GM12878 (cell line): Measurements from ENCODE around the gene HHIPL1. TPM values are rescaled to one million over a fixed set of nuclear protein-coding genes. Genes with fewer than 3 reads are reported as not detected.
A peak's percentile ranks its signal among the peaks of the same experiment; 100 is the strongest.

Experiments
- ATF7 ChIP-seq: fragments of 450-650 bp; IDR thresholded peaks from 2 replicates; pipeline ENCODE4 v1.6.1; 2016; ENCODE audit warnings: low read depth, mild to moderate bottlenecking
- BRCA1 ChIP-seq: IDR thresholded peaks from 2 replicates; pipeline ENCODE4 v1.6.1; 2011; ENCODE audit warnings: low read depth, low read length, improper control_type of control experiment
- CHD1 ChIP-seq: IDR thresholded peaks from 2 replicates; pipeline ENCODE4 v1.6.1; 2012; ENCODE audit warnings: low read depth, low read length, improper control_type of control experiment
- DPF2 ChIP-seq: fragments of 450-650 bp; IDR thresholded peaks from 2 replicates; pipeline ENCODE4 v1.6.1; 2017; ENCODE audit warnings: mild to moderate bottlenecking
- ETV6 ChIP-seq, 2 experiments: fragments of 450-650 bp in 1 of 2; IDR thresholded peaks in 1 of 2; conservative IDR thresholded peaks in 1 of 2; 2 replicates each; pipeline ENCODE4 v1.6.1; 2014; ENCODE audit warnings: antibody characterized with exemption in 1 of 2, borderline replicate concordance in 1 of 2, low read depth in 1 of 2, mild to moderate bottlenecking in 1 of 2, moderate library complexity in 1 of 2
- EZH2 ChIP-seq: IDR thresholded peaks from 2 replicates; pipeline ENCODE4 v1.6.1; 2012; ENCODE audit warnings: low read depth, mild to moderate bottlenecking, control low read depth, inconsistent platforms, low read length, borderline replicate concordance; ENCODE audit not compliant: control insufficient read depth
- KDM1A ChIP-seq: fragments of 200-600 bp; sonication (generic); IDR thresholded peaks from 2 replicates; pipeline ENCODE4 v1.6.1; 2016; ENCODE audit warnings: borderline replicate concordance
- MYC ChIP-seq: IDR thresholded peaks from 2 replicates; pipeline ENCODE4 v1.6.1; 2011; ENCODE audit warnings: mild to moderate bottlenecking, low read length, moderate library complexity, inconsistent platforms; ENCODE audit not compliant: insufficient read depth, insufficient replicate concordance, insufficient read length, severe bottlenecking
- NR2F1 ChIP-seq: fragments of 450-650 bp; conservative IDR thresholded peaks from 2 replicates; pipeline ENCODE4 v1.6.1; 2017; ENCODE audit warnings: mild to moderate bottlenecking
- RAD21 ChIP-seq: IDR thresholded peaks from 2 replicates; pipeline ENCODE4 v1.6.1; 2011; ENCODE audit warnings: mild to moderate bottlenecking, low read depth, low read length, moderate library complexity; ENCODE audit not compliant: insufficient read depth
- RCOR1 ChIP-seq: conservative IDR thresholded peaks from 2 replicates; pipeline ENCODE4 v1.6.1; 2012; ENCODE audit warnings: low read depth, low read length, improper control_type of control experiment
- SPI1 ChIP-seq: IDR thresholded peaks from 2 replicates; pipeline ENCODE4 v1.6.1; 2011; ENCODE audit warnings: low read depth, mild to moderate bottlenecking, low read length, moderate library complexity, borderline replicate concordance; ENCODE audit not compliant: insufficient read depth
- SRF ChIP-seq, 2 experiments: IDR thresholded peaks; 2 replicates each; pipeline ENCODE4 v1.6.1; 2011; ENCODE audit warnings: low read depth in 2 of 2, low read length in 2 of 2, mild to moderate bottlenecking in 1 of 2, moderate library complexity in 1 of 2
- TARDBP ChIP-seq: IDR thresholded peaks from 2 replicates; pipeline ENCODE4 v1.6.1; 2016; ENCODE audit warnings: borderline replicate concordance
- TBL1XR1 ChIP-seq: IDR thresholded peaks from 2 replicates; pipeline ENCODE4 v1.6.1; 2012; ENCODE audit warnings: low read depth, low read length, improper control_type of control experiment
- TCF3 ChIP-seq: IDR thresholded peaks from 2 replicates; pipeline ENCODE4 v1.6.1; 2012; ENCODE audit warnings: low read depth, mild to moderate bottlenecking, low read length, borderline replicate concordance; ENCODE audit not compliant: insufficient read depth
- polyA plus RNA-seq, 11 experiments: library from polyadenylated mRNA; depleted of rRNA in 4 of 11; unstranded in 6 of 11; stranded (reverse) in 5 of 11; fragments of >200 nt; fragmentation: Nextera tagmentation in 4 of 11; fragmentation: Illumina TruSeq in 1 of 11; extraction: Ambion mirVana in 4 of 11; extraction: Trizol in 1 of 11; gene quantifications; 1 replicate in 1 of 11; 2 replicates in 10 of 11; pipeline versions ENCODE4 v1.2.1 to v1.2.3, GENCODE V29; 2011 to 2016; ENCODE audit warnings: inconsistent platforms in 2 of 11, missing spikeins in 2 of 11, low read depth in 1 of 11
- total RNA-seq, 4 experiments: library from RNA; depleted of rRNA in 3 of 4; stranded (reverse); fragments of >200 nt in 3 of 4; fragmentation: Illumina TruSeq in 1 of 4; extraction: Trizol in 1 of 4; gene quantifications; 2 replicates each; pipeline versions ENCODE4 v1.2.1 to v1.2.3, GENCODE V29; 2013 to 2021
- TF ChIP-seq, protein P1 (sequence below): fragments of 450-650 bp; formaldehyde crosslinking; IDR thresholded peaks from 2 replicates; pipeline ENCODE4 v1.4.0; 2020; ENCODE audit warnings: mild to moderate bottlenecking, moderate library complexity
- TF ChIP-seq, protein P2 (sequence below): fragments of 450-650 bp; IDR thresholded peaks from 2 replicates; pipeline ENCODE4 v1.6.1; 2018; ENCODE audit warnings: borderline replicate concordance, mild to moderate bottlenecking; ENCODE audit not compliant: partially characterized antibody
- TF ChIP-seq, protein P3 (sequence below): fragments of 450-650 bp; IDR thresholded peaks from 2 replicates; pipeline ENCODE4 v1.6.1; 2017; ENCODE audit warnings: antibody characterized with exemption, mild to moderate bottlenecking, moderate library complexity
- TF ChIP-seq, protein P4 (sequence below): IDR thresholded peaks from 2 replicates; pipeline ENCODE4 v1.6.1; 2011; ENCODE audit warnings: borderline replicate concordance, low read depth, mild to moderate bottlenecking, moderate library complexity, mixed read lengths, low read length; ENCODE audit not compliant: insufficient read depth; ENCODE audit errors: extremely low read length

HHIPL1 gene
- total and polyA plus RNA-seq, 10 of the 15 experiments (the other 5 are each of a cell fraction or from before 2014, with no cell fraction given) = 0.09 TPM; not detected in 9

DNA sequence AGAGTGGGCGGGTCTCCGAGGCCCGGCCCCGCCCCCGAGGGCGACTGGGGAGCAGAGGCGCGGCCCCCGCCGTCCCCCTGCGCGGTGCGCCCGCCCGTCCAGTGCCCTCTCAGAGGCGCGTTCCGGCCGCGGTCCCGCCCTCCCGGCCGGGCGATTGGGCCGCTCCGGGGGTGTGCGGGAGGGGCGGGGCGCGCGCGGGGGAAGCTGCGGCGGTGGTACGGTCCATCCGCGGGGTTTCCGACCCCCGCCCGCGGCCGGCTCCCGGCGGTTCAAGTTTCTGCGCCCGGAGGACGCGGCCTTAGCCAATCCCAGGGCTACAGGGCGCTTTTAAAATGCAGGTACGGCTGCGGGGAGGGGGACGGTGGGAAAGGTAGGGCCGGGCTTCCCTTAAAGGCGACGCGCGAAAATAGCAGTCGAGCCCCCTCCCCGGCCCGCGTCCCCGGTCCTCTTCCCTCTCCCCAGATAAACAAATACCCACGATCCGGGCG lies 40.6 kb upstream of the HHIPL1 start (continued):
- peak; percentile 74 for TF ChIP-seq NR2F1
- TF ChIP-seq, protein P1, sequence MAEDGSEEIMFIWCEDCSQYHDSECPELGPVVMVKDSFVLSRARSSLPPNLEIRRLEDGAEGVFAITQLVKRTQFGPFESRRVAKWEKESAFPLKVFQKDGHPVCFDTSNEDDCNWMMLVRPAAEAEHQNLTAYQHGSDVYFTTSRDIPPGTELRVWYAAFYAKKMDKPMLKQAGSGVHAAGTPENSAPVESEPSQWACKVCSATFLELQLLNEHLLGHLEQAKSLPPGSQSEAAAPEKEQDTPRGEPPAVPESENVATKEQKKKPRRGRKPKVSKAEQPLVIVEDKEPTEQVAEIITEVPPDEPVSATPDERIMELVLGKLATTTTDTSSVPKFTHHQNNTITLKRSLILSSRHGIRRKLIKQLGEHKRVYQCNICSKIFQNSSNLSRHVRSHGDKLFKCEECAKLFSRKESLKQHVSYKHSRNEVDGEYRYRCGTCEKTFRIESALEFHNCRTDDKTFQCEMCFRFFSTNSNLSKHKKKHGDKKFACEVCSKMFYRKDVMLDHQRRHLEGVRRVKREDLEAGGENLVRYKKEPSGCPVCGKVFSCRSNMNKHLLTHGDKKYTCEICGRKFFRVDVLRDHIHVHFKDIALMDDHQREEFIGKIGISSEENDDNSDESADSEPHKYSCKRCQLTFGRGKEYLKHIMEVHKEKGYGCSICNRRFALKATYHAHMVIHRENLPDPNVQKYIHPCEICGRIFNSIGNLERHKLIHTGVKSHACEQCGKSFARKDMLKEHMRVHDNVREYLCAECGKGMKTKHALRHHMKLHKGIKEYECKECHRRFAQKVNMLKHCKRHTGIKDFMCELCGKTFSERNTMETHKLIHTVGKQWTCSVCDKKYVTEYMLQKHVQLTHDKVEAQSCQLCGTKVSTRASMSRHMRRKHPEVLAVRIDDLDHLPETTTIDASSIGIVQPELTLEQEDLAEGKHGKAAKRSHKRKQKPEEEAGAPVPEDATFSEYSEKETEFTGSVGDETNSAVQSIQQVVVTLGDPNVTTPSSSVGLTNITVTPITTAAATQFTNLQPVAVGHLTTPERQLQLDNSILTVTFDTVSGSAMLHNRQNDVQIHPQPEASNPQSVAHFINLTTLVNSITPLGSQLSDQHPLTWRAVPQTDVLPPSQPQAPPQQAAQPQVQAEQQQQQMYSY (CRISPR knock-in tag) = no peak
- no peak for TF ChIP-seq KDM1A
- no peak for TF ChIP-seq SPI1
- no peak for TF ChIP-seq ETV6 (conservative IDR thresholded peaks at IDR 0.05 in 1 of 2, IDR thresholded peaks at IDR 0.05 in 1 of 2; ENCODE audit: borderline replicate concordance in 1 of 2, low read depth in 1 of 2)
- TF ChIP-seq, protein P2, sequence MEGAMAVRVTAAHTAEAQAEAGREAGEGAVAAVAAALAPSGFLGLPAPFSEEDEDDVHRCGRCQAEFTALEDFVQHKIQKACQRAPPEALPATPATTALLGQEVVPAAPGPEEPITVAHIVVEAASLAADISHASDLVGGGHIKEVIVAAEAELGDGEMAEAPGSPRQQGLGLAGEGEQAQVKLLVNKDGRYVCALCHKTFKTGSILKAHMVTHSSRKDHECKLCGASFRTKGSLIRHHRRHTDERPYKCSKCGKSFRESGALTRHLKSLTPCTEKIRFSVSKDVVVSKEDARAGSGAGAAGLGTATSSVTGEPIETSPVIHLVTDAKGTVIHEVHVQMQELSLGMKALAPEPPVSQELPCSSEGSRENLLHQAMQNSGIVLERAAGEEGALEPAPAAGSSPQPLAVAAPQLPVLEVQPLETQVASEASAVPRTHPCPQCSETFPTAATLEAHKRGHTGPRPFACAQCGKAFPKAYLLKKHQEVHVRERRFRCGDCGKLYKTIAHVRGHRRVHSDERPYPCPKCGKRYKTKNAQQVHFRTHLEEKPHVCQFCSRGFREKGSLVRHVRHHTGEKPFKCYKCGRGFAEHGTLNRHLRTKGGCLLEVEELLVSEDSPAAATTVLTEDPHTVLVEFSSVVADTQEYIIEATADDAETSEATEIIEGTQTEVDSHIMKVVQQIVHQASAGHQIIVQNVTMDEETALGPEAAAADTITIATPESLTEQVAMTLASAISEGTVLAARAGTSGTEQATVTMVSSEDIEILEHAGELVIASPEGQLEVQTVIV = no peak
- no peak for TF ChIP-seq SRF (IDR thresholded peaks at IDR 0.05; ENCODE audit: low read depth in 2 of 2, low read length in 2 of 2)
- TF ChIP-seq RCOR1 = no peak
- no peak for TF ChIP-seq TARDBP
- TF ChIP-seq, protein P3, sequence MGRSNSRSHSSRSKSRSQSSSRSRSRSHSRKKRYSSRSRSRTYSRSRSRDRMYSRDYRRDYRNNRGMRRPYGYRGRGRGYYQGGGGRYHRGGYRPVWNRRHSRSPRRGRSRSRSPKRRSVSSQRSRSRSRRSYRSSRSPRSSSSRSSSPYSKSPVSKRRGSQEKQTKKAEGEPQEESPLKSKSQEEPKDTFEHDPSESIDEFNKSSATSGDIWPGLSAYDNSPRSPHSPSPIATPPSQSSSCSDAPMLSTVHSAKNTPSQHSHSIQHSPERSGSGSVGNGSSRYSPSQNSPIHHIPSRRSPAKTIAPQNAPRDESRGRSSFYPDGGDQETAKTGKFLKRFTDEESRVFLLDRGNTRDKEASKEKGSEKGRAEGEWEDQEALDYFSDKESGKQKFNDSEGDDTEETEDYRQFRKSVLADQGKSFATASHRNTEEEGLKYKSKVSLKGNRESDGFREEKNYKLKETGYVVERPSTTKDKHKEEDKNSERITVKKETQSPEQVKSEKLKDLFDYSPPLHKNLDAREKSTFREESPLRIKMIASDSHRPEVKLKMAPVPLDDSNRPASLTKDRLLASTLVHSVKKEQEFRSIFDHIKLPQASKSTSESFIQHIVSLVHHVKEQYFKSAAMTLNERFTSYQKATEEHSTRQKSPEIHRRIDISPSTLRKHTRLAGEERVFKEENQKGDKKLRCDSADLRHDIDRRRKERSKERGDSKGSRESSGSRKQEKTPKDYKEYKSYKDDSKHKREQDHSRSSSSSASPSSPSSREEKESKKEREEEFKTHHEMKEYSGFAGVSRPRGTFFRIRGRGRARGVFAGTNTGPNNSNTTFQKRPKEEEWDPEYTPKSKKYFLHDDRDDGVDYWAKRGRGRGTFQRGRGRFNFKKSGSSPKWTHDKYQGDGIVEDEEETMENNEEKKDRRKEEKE = peak; percentile 93
- no peak for TF ChIP-seq BRCA1
- TF ChIP-seq TCF3 = no peak
- TF ChIP-seq EZH2 = no peak
- TF ChIP-seq CHD1 = peak; percentile 98
- no peak for TF ChIP-seq TBL1XR1
- TF ChIP-seq MYC = no peak
- peak; percentile 50; the same call in 1 of the 2 replicates for TF ChIP-seq ATF7
- TF ChIP-seq, protein P4, sequence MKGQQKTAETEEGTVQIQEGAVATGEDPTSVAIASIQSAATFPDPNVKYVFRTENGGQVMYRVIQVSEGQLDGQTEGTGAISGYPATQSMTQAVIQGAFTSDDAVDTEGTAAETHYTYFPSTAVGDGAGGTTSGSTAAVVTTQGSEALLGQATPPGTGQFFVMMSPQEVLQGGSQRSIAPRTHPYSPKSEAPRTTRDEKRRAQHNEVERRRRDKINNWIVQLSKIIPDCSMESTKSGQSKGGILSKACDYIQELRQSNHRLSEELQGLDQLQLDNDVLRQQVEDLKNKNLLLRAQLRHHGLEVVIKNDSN = no peak
- no peak for TF ChIP-seq RAD21
- TF ChIP-seq DPF2 = 0 out of 2 replicates have a peak, but pooled peaks have one; percentile 12
